Mesenteric fat pad (tissue), 1 donor: ENCODE data around the gene ZNF613. TPM values are rescaled to one million over a fixed set of nuclear protein-coding genes. Genes with fewer than 3 reads are reported as not detected.

Experiments used
- total RNA-seq: library from RNA; stranded (reverse); fragmentation: NEBNext Ultra II Directional; extraction: Animal tissue kit (Norgen Biotek cat#: 25700); gene quantifications from one replicate; pipeline ENCODE4 v1.2.1, GENCODE V29; 2021
- donor health status: DM: yes; HTN: yes; CAD: no.

The ZNF613 gene
- total RNA-seq, 1 donor from 2014 or later: 5.1 TPM

Other genes starting within 250 kb of the ZNF613 start
- gene SPACA6, start 234.1 kb upstream of the ZNF613 start, total RNA-seq: 24.0 TPM
- gene HAS1, start 203.5 kb upstream of the ZNF613 start, total RNA-seq: 31.7 TPM
- gene FPR1, start 175.6 kb upstream of the ZNF613 start, total RNA-seq: 97.6 TPM
- gene FPR2, start 166.3 kb upstream of the ZNF613 start, total RNA-seq: 11.4 TPM
- 44.5 TPM for gene FPR3, start 132.3 kb upstream of the ZNF613 start, total RNA-seq
- 8.0 TPM for gene ZNF577, start 39.5 kb upstream of the ZNF613 start, total RNA-seq
- 7.7 TPM for gene ZNF649, start 22.5 kb upstream of the ZNF613 start, total RNA-seq
- gene ZNF350, start 59.4 kb downstream of the ZNF613 start, total RNA-seq: 9.7 TPM
- gene ZNF615, start 80.7 kb downstream of the ZNF613 start, total RNA-seq: 6.3 TPM
- 7.4 TPM for gene ZNF614, start 100.9 kb downstream of the ZNF613 start, total RNA-seq
- gene ZNF432, start 121.4 kb downstream of the ZNF613 start, total RNA-seq: 13.6 TPM
- gene ZNF841, start 168.3 kb downstream of the ZNF613 start, total RNA-seq: 17.9 TPM
- gene ZNF616, start 212.5 kb downstream of the ZNF613 start, total RNA-seq: 7.2 TPM
- gene ZNF836, start 244.1 kb downstream of the ZNF613 start, total RNA-seq: 8.2 TPM